ENCODE data around the gene SGCD.

Gene SGCD

DNA sequence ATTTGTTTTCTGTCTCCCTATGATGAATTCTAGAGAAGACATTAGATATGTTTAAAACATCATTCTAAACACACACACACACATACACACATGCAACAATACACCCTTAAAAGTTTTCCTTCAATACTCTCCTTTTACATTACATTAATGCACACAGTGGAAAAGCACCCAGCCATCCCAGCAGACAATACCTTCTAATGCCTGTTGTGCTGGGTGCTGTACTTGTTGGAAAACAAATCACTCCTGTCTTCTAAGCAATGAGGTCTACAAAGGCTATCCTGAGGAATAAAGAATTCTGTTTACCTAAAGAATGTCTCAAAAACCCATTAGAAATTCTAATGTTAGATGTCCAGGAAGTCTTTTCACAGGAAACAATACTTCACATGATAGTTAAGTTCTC, 264.0 kb downstream of the SGCD start:
- H3K27me3 ChIP-seq (replicated peaks; ENCODE audit: control insufficient read depth, insufficient read depth, low read length) = no peaks in the 10 kb centered on the region
- no peak for TF ChIP-seq CTCF (IDR thresholded peaks at IDR 0.05; ENCODE audit: insufficient read depth, low read length, poor library complexity, severe bottlenecking)
- no peak for DNase-seq (ENCODE audit: extremely low read depth, insufficient read length)
- no peaks in the 10 kb centered on the region for H3K36me3 ChIP-seq (ENCODE audit: control insufficient read depth, insufficient read depth, low read length)
- H3K4me3 ChIP-seq (replicated peaks; ENCODE audit: low read depth, low read length) = no peak overlapping the region

GRCh38 chr5:156591631-156592030, 264.7 kb downstream of the SGCD start:
- H3K27me3 ChIP-seq (replicated peaks; ENCODE audit: control insufficient read depth, insufficient read depth, low read length) = no peaks in the 10 kb centered on the region
- H3K36me3 ChIP-seq (ENCODE audit: control insufficient read depth, insufficient read depth, low read length) = no peaks in the 10 kb centered on the region
- H3K4me3 ChIP-seq (replicated peaks; ENCODE audit: low read depth, low read length) = no peak overlapping the region
- TF ChIP-seq CTCF (IDR thresholded peaks at IDR 0.05; ENCODE audit: insufficient read depth, low read length, poor library complexity, severe bottlenecking) = no peak
- DNase-seq (ENCODE audit: extremely low read depth, insufficient read length) = no peak

GRCh38 chr5:156593546-156593945, 266.6 kb downstream of the SGCD start:
- H3K27me3 ChIP-seq (replicated peaks; ENCODE audit: control insufficient read depth, insufficient read depth, low read length) = no peaks in the 10 kb centered on the region
- H3K36me3 ChIP-seq (ENCODE audit: control insufficient read depth, insufficient read depth, low read length) = no peaks in the 10 kb centered on the region
- no peak for TF ChIP-seq CTCF (IDR thresholded peaks at IDR 0.05; ENCODE audit: insufficient read depth, low read length, poor library complexity, severe bottlenecking)
- DNase-seq (ENCODE audit: extremely low read depth, insufficient read length) = no peak
- no peak overlapping the region for H3K4me3 ChIP-seq (replicated peaks; ENCODE audit: low read depth, low read length)

- no peak for TF ChIP-seq CTCF (IDR thresholded peaks at IDR 0.05; ENCODE audit: insufficient read depth, low read length, poor library complexity, severe bottlenecking)
- H3K36me3 ChIP-seq (ENCODE audit: control insufficient read depth, insufficient read depth, low read length) = no peaks in the 10 kb centered on the region
- no peak for DNase-seq (ENCODE audit: extremely low read depth, insufficient read length)
- no peaks in the 10 kb centered on the region for H3K27me3 ChIP-seq (replicated peaks; ENCODE audit: control insufficient read depth, insufficient read depth, low read length)
- H3K4me3 ChIP-seq (replicated peaks; ENCODE audit: low read depth, low read length) = no peak overlapping the region
Measured at GRCh38 chr5:156594406-156594805, 267.4 kb downstream of the SGCD start.

DNA sequence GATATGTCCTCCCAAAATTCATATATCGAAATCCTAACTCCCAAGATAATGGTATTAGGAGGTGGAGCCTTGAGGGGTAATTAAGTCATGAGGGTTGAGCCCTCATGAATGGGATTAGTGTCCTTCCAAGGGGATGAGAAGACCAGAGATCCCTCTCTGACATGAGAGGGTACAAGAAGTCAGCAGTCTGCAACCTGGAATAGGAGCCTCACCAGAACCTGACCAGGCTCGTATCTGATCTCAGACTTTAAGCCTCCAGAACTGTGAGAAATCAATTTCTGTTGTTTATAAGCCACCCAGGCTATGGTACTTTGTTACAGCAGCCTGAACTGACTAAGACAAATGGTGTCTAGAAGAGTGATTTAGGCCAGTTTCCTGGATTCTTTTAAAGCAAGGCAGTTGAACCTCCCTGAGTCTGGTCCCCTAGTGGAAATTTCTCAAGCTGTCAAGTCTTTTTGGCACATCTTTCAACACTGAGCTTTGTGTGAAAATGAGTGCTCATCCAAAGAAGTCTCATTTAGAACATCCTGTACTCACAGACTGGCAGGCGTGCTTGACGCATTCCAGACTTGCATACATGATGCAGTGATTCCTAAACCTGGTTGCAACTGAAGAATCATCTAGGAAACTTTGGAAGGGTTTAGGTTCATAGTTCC, 268.3 kb downstream of the SGCD start:
- TF ChIP-seq CTCF (IDR thresholded peaks at IDR 0.05; ENCODE audit: insufficient read depth, low read length, poor library complexity, severe bottlenecking) = no peak
- no peak for DNase-seq (ENCODE audit: extremely low read depth, insufficient read length)
- no peaks in the 10 kb centered on the region for H3K27me3 ChIP-seq (replicated peaks; ENCODE audit: control insufficient read depth, insufficient read depth, low read length)
- no peaks in the 10 kb centered on the region for H3K36me3 ChIP-seq (ENCODE audit: control insufficient read depth, insufficient read depth, low read length)
- H3K4me3 ChIP-seq (replicated peaks; ENCODE audit: low read depth, low read length) = no peak overlapping the region

- no peak for TF ChIP-seq CTCF (IDR thresholded peaks at IDR 0.05; ENCODE audit: insufficient read depth, low read length, poor library complexity, severe bottlenecking)
- no peak for DNase-seq (ENCODE audit: extremely low read depth, insufficient read length)
- Histone ChIP-seq H3K36me3 (ENCODE audit: control insufficient read depth, insufficient read depth, low read length) (no peaks in the 10 kb centered on the region), H3K4me3 (replicated peaks; ENCODE audit: low read depth, low read length) (no peak overlapping the region), H3K27me3 (replicated peaks; ENCODE audit: control insufficient read depth, insufficient read depth, low read length) (no peaks in the 10 kb centered on the region)
Measured at GRCh38 chr5:156597276-156597675, 270.3 kb downstream of the SGCD start.
